ENCODE data around the gene ZNF527. TPM values are rescaled to one million over a fixed set of nuclear protein-coding genes. Genes with fewer than 3 reads are reported as not detected.
"Not testable (repeated sequence)": the region's sequence is repeated elsewhere in the genome, so short reads cannot be mapped to it uniquely, and the experiment has no call there.

Gene ZNF527
- total and polyA plus RNA-seq, 7 experiments from 2014 or later: 5.6 to 13.6 (median 11.9) TPM

DNA sequence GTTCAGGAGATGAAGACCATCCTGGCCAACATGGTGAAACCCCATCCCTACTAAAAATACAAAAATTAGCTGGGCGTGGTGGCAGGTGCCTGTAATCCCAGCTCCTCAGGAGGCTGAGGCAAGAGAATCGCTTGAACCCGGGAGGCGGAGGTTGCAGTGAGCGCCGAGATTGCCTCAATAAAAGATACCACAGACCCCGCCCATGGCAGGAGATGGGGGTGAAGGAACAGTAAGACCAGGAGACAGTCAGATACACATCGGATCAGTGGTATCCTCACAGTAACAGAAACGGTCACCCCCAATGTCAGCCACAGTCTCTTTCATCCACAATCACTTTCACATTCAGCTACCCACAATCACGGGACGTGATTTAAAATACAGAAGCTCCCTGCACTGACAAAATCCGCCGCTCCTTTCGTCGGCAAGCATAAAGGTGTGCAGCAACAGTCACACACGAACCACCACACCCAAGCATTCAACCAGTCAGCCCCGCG is 466 bp upstream of the ZNF527 start:
- ATAC-seq: peak; percentile 55
- POLR2A ChIA-PET: interaction anchor here (0.7 to 2.2 kb wide), 24 partner anchors 11 to 1231 kb away, joined by 3 to 16 read pairs (median 4); partner anchors contain the start of genes CAPNS1, SIPA1L3, WDR87 and ZNF146
- DNase-seq; H3K4me1 ChIP-seq (ENCODE audit: control insufficient read depth in 2 of 2, insufficient read depth in 2 of 2, low read length in 2 of 2); CTCF ChIA-PET; H3K27me3 Mint-ChIP-seq; H3K27me3 ChIP-seq (ENCODE audit: control insufficient read depth in 2 of 2, insufficient read depth in 2 of 2, low read length in 2 of 2): not testable (repeated sequence)
- Mint-ChIP-seq H3K9me3 (peaks cover 0 to 33% (median 11%) of the 10 kb centered on the region in 11 donors), H3K27ac (peak overlapping the region; percentile 87 to 99 (median 97)), H3K4me3 (peak overlapping the region; percentile 92 to 100 (median 98)), H3K4me1 (peaks cover 7 to 25% (median 17%) of the 10 kb centered on the region in 7 donors), H3K36me3 (peaks cover 5 to 18% (median 8%) of the 10 kb centered on the region in 5 donors)
- Histone ChIP-seq H3K36me3 (ENCODE audit: control insufficient read depth in 2 of 3, insufficient read depth in 3 of 3, low read length in 3 of 3) (peaks cover 0 to 14% (median 9%) of the 10 kb centered on the region in 3 experiments), H3K27ac (ENCODE audit: low read depth, low read length) (peak overlapping the region; percentile 74), H3K4me3 (ENCODE audit: low read length) (peak overlapping the region; percentile 85), H3K9me3 (ENCODE audit: control insufficient read depth in 2 of 3, low read length in 3 of 3) (peaks cover 0 to 23% (median 0%) of the 10 kb centered on the region in 3 experiments)
- intact Hi-C loops (cut with micrococcal nuclease): loop anchor here (1.0 to 10.0 kb wide), 7 partner anchors 53 to 842 kb away; partner anchors contain the start of genes SIPA1L3 (in 1 of the 2), WDR87 (in 1 of the 2), ZNF260 (in 1 of the 2) and ZNF345 (in 1 of the 2)

DNA sequence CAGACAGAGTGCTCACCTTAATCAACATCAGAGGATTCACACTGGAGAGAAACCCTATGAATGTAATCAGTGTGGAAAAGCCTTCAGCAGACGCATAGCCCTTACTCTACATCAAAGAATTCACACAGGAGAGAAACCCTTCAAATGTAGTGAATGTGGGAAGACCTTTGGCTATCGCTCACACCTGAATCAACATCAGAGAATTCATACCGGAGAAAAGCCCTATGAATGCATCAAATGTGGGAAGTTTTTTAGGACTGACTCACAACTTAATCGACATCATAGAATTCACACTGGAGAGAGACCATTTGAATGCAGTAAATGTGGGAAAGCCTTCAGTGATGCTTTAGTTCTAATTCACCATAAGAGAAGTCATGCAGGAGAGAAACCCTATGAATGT is 18.3 kb downstream of the ZNF527 start:
- Histone ChIP-seq H3K4me1 (ENCODE audit: control insufficient read depth in 2 of 2, insufficient read depth in 2 of 2, low read length in 2 of 2) (no peaks in the 10 kb centered on the region), H3K36me3 (ENCODE audit: control insufficient read depth in 2 of 3, insufficient read depth in 3 of 3, low read length in 3 of 3) (peaks cover 4 to 53% (median 16%) of the 10 kb centered on the region in 3 experiments), H3K9me3 (ENCODE audit: control insufficient read depth in 2 of 3, low read length in 3 of 3) (peaks cover 18 to 88% (median 43%) of the 10 kb centered on the region in 3 experiments), H3K27ac (ENCODE audit: low read depth, low read length) (no peak overlapping the region), H3K27me3 (ENCODE audit: control insufficient read depth in 2 of 2, insufficient read depth in 2 of 2, low read length in 2 of 2) (no peaks in the 10 kb centered on the region), H3K4me3 (ENCODE audit: low read length) (no peak overlapping the region)
- H3K27ac Mint-ChIP-seq: no peak overlapping the region
- POLR2A ChIA-PET: interaction anchor here (0.7 kb wide), 1 partner anchor 52 kb away, joined by 5 read pairs; no protein-coding TSS in a partner anchor
- CTCF ChIA-PET: no interaction called here
- intact Hi-C loops (cut with micrococcal nuclease): no loop called here
- H3K9me3 Mint-ChIP-seq: peaks cover 4 to 97% (median 70%) of the 10 kb centered on the region in 11 donors
- H3K4me3 Mint-ChIP-seq: no peak overlapping the region
- ATAC-seq (no peak), DNase-seq (no peak)
- no peaks in the 10 kb centered on the region for H3K4me1 Mint-ChIP-seq
- H3K27me3 Mint-ChIP-seq: no peaks in the 10 kb centered on the region
- peaks cover 31 to 62% (median 54%) of the 10 kb centered on the region in 5 donors for H3K36me3 Mint-ChIP-seq

DNA sequence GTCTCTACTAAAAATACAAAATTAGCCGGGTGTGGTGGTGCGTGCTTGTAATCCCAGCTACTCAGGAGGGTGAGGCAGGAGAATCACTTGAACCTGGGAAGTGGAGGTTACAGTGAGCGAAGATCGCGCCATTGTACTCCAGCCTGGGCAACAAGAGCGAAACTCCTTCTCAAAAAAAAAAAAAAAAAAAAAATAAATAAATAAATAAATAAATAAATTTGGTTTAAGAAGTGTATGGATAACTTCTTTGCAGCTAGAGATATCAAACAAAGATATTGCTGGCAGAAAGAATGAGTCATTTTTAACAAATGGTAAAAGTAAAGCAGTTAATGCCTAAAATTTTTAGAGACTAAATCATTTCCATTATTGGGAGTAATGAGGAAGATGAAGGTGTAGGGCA is 20.5 kb downstream of the ZNF527 start:
- ATAC-seq; H3K4me3 Mint-ChIP-seq; H3K4me3 ChIP-seq (ENCODE audit: low read length); H3K4me1 ChIP-seq (ENCODE audit: control insufficient read depth in 2 of 2, insufficient read depth in 2 of 2, low read length in 2 of 2); H3K4me1 Mint-ChIP-seq; intact Hi-C loops (cut with micrococcal nuclease); H3K27ac ChIP-seq (ENCODE audit: low read depth, low read length); CTCF ChIA-PET; H3K27ac Mint-ChIP-seq; H3K27me3 ChIP-seq (ENCODE audit: control insufficient read depth in 2 of 2, insufficient read depth in 2 of 2, low read length in 2 of 2); DNase-seq; H3K27me3 Mint-ChIP-seq: not testable (repeated sequence)
- POLR2A ChIA-PET: interaction anchor here (0.7 kb wide), 1 partner anchor 533 kb away, joined by 3 read pairs; no protein-coding TSS in a partner anchor
- Mint-ChIP-seq H3K36me3 (peaks cover 21 to 43% (median 33%) of the 10 kb centered on the region in 5 donors), H3K9me3 (peaks cover 4 to 94% (median 65%) of the 10 kb centered on the region in 11 donors)
- H3K9me3 ChIP-seq (ENCODE audit: control insufficient read depth in 2 of 3, low read length in 3 of 3): peaks cover 23 to 81% (median 48%) of the 10 kb centered on the region in 3 experiments
- peaks cover 0 to 31% (median 10%) of the 10 kb centered on the region in 3 experiments for H3K36me3 ChIP-seq (ENCODE audit: control insufficient read depth in 2 of 3, insufficient read depth in 3 of 3, low read length in 3 of 3)

DNA sequence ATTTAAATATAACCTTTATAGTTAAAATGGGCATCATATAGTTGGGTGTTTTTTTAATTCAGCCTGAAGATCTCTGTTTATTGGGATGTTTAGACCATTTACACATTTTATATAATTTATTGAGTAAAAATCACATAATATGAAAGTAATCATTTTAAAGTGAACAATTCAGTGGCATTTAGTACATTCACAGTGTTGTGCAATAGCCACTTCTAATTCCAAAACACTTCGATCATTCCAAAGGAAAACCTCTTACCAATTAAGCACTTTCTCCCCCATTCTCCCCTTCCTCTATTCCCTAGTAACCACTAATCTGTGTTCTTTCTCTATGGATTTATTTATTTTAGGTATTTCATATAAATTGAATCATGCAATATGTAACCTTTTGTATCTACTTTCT is 30.2 kb downstream of the ZNF527 start:
- Mint-ChIP-seq H3K4me3 (no peak overlapping the region), H3K27me3 (no peaks in the 10 kb centered on the region), H3K36me3 (peaks cover 0 to 26% (median 8%) of the 10 kb centered on the region in 5 donors), H3K4me1 (no peaks in the 10 kb centered on the region), H3K9me3 (peaks cover 8 to 93% (median 53%) of the 10 kb centered on the region in 11 donors), H3K27ac (no peak overlapping the region)
- intact Hi-C loops (cut with micrococcal nuclease): no loop called here
- Histone ChIP-seq H3K27ac (ENCODE audit: low read depth, low read length) (no peak overlapping the region), H3K9me3 (ENCODE audit: control insufficient read depth in 2 of 3, low read length in 3 of 3) (peaks cover 0 to 67% (median 20%) of the 10 kb centered on the region in 3 experiments), H3K4me3 (ENCODE audit: low read length) (no peak overlapping the region), H3K27me3 (ENCODE audit: control insufficient read depth in 2 of 2, insufficient read depth in 2 of 2, low read length in 2 of 2) (no peaks in the 10 kb centered on the region), H3K36me3 (ENCODE audit: control insufficient read depth in 2 of 3, insufficient read depth in 3 of 3, low read length in 3 of 3) (no peaks in the 10 kb centered on the region), H3K4me1 (ENCODE audit: control insufficient read depth in 2 of 2, insufficient read depth in 2 of 2, low read length in 2 of 2) (no peaks in the 10 kb centered on the region)
- ATAC-seq (no peak), DNase-seq (no peak)
- ChIA-PET POLR2A (no interaction called here), CTCF (no interaction called here)

DNA sequence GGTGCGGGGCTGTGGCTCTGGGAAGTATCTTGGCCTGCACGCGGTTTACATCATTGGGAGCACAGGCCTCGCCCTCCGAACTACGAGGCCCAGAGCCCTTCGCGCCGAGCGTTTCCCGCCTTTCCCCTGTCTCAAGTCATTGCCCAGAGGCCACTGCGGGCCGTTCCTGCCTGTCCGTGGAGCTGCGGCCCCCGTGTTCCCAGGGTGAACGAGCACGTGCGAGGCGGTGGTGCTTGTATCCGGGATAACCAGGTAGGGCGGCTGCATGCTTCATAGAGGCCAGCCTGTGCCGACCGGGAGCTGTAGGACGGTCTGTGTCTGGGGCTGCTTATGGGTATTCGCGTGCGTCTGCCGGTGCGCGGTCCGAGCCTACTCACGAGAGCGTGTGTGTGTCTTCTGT is 32.5 kb downstream of the ZNF527 start:
- ChIA-PET POLR2A (no interaction called here), CTCF (no interaction called here)
- no peak for ATAC-seq
- Histone ChIP-seq H3K27ac (ENCODE audit: low read depth, low read length) (no peak overlapping the region), H3K36me3 (ENCODE audit: control insufficient read depth in 2 of 3, insufficient read depth in 3 of 3, low read length in 3 of 3) (no peaks in the 10 kb centered on the region), H3K4me1 (ENCODE audit: control insufficient read depth in 2 of 2, insufficient read depth in 2 of 2, low read length in 2 of 2) (no peaks in the 10 kb centered on the region), H3K27me3 (ENCODE audit: control insufficient read depth in 2 of 2, insufficient read depth in 2 of 2, low read length in 2 of 2) (no peaks in the 10 kb centered on the region), H3K4me3 (ENCODE audit: low read length) (no peak overlapping the region), H3K9me3 (ENCODE audit: control insufficient read depth in 2 of 3, low read length in 3 of 3) (peaks cover 6 to 68% (median 13%) of the 10 kb centered on the region in 3 experiments)
- H3K27ac Mint-ChIP-seq: no peak overlapping the region
- no peak for DNase-seq
- H3K4me1 Mint-ChIP-seq: no peaks in the 10 kb centered on the region
- intact Hi-C loops (cut with micrococcal nuclease): no loop called here
- H3K4me3 Mint-ChIP-seq: no peak overlapping the region
- H3K36me3 Mint-ChIP-seq: peaks cover 0 to 28% (median 8%) of the 10 kb centered on the region in 5 donors
- H3K9me3 Mint-ChIP-seq: peaks cover 10 to 99% (median 60%) of the 10 kb centered on the region in 11 donors
- H3K27me3 Mint-ChIP-seq: no peaks in the 10 kb centered on the region

DNA sequence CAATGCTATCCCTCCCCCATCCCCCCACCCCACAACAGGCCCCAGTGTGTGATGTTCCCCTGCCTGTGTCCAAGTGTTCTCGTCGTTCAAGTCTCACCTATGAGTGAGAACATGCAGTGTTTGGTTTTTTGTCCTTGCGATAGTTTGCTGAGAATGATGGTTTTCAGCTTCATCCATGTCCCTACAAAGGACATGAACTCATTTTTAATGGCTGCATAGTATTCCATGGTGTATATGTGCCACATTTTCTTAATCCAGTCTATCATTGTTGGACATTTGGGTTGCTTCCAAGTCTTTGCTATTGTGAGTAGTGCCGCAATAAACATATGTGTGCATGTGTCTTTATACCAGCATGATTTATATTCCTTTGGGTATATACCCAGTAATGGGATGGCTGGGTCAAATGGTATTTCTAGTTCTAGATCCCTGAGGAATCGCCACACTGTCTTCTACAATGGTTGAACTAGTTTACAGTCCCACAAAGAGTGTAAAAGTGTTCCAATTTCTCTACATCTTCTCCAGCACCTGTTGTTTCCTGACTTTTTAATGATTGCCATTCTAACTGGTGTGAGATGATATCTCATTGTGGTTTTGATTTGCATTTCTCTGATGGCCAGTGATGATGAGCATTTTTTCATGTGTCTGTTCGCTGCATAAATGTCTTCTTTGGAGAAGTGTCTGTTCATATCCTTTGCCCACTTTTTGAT is 35.4 kb downstream of the ZNF527 start:
- H3K27ac ChIP-seq (ENCODE audit: low read depth, low read length); H3K4me3 Mint-ChIP-seq; H3K27me3 ChIP-seq (ENCODE audit: control insufficient read depth in 2 of 2, insufficient read depth in 2 of 2, low read length in 2 of 2); CTCF ChIA-PET; H3K4me1 Mint-ChIP-seq; H3K4me3 ChIP-seq (ENCODE audit: low read length); H3K27ac Mint-ChIP-seq; H3K4me1 ChIP-seq (ENCODE audit: control insufficient read depth in 2 of 2, insufficient read depth in 2 of 2, low read length in 2 of 2); POLR2A ChIA-PET; H3K27me3 Mint-ChIP-seq; ATAC-seq; DNase-seq; H3K36me3 ChIP-seq (ENCODE audit: control insufficient read depth in 2 of 3, insufficient read depth in 3 of 3, low read length in 3 of 3); intact Hi-C loops (cut with micrococcal nuclease): not testable (repeated sequence)
- peaks cover 7 to 77% (median 14%) of the 10 kb centered on the region in 3 experiments for H3K9me3 ChIP-seq (ENCODE audit: control insufficient read depth in 2 of 3, low read length in 3 of 3)
- peaks cover 5 to 100% (median 62%) of the 10 kb centered on the region in 11 donors for H3K9me3 Mint-ChIP-seq
- H3K36me3 Mint-ChIP-seq: peaks cover 0 to 30% (median 10%) of the 10 kb centered on the region in 5 donors
